HepG2 (cell line): ENCODE data around the gene ORM1. TPM values are rescaled to one million over a fixed set of nuclear protein-coding genes. Genes with fewer than 3 reads are reported as not detected.

ENCODE experiments used
- CHCHD3 ChIP-seq: sonication (generic); formaldehyde crosslinking; IDR thresholded peaks from 2 replicates; pipeline ENCODE4 v1.8.0; 2022; ENCODE audit warnings: mild to moderate bottlenecking, missing genetic modification reagents, moderate library complexity
- FOXA3 ChIP-seq: IDR thresholded peaks from 2 replicates; pipeline ENCODE4 v1.6.1; 2016; ENCODE audit warnings: missing genetic modification reagents, missing compliant biosample characterization
- KAT2B ChIP-seq: fragments of 150-350 bp; IDR thresholded peaks from 2 replicates; pipeline ENCODE4 v1.6.1; 2014; ENCODE audit warnings: low read depth, low read length, borderline replicate concordance
- KDM1A ChIP-seq: IDR thresholded peaks from 2 replicates; pipeline ENCODE4 v1.6.1; 2016; ENCODE audit warnings: missing compliant biosample characterization
- NR2F2 ChIP-seq: IDR thresholded peaks from 2 replicates; pipeline ENCODE4 v1.6.1; 2012; ENCODE audit warnings: low read depth, inconsistent platforms, borderline replicate concordance
- ONECUT2 ChIP-seq: sonication (generic); formaldehyde crosslinking; IDR thresholded peaks from 2 replicates; pipeline ENCODE4 v1.4.0; 2020; ENCODE audit warnings: missing genetic modification reagents
- PHF8 ChIP-seq: sonication (generic); formaldehyde crosslinking; IDR thresholded peaks from 2 replicates; pipeline ENCODE4 v1.5.0; 2020; ENCODE audit warnings: missing genetic modification reagents
- REPIN1 ChIP-seq: sonication (generic); formaldehyde crosslinking; IDR thresholded peaks from 2 replicates; pipeline ENCODE4 v1.8.0; 2022; ENCODE audit warnings: missing genetic modification reagents, low read depth, mild to moderate bottlenecking, borderline replicate concordance
- ZFX ChIP-seq: sonication (generic); formaldehyde crosslinking; IDR thresholded peaks from 2 replicates; pipeline ENCODE4 v1.4.0; 2020; ENCODE audit warnings: mild to moderate bottlenecking, low read depth, missing genetic modification reagents, moderate library complexity
- polyA plus RNA-seq, 8 experiments: library from polyadenylated mRNA; depleted of rRNA in 3 of 8; stranded (reverse) in 7 of 8; unstranded in 1 of 8; fragments of >200 nt; fragmentation: Illumina TruSeq in 4 of 8; extraction: Trizol in 4 of 8; gene quantifications; 2 replicates each; pipeline versions ENCODE4 v1.2.1 to v1.2.3, GENCODE V29; 2011 to 2016; ENCODE audit warnings: low read depth in 4 of 8, missing spikeins in 1 of 8, mixed read lengths in 1 of 8; ENCODE audit not compliant: insufficient read depth in 1 of 8
- total RNA-seq, 5 experiments: library from RNA; depleted of rRNA; stranded (reverse); fragments of >200 nt; fragmentation: Illumina TruSeq; extraction: Trizol; gene quantifications; 2 replicates each; pipeline ENCODE4 v1.2.3, GENCODE V29; 2016; ENCODE audit warnings: low read depth in 1 of 5
- TF ChIP-seq, protein P1 (sequence below): sonication (generic); formaldehyde crosslinking; IDR thresholded peaks from 2 replicates; pipeline ENCODE4 v1.5.0; 2020; ENCODE audit warnings: mild to moderate bottlenecking, missing genetic modification reagents, borderline replicate concordance
- TF ChIP-seq, protein P2 (sequence below): sonication (generic); formaldehyde crosslinking; IDR thresholded peaks from 2 replicates; pipeline ENCODE4 v1.9.0; 2021; ENCODE audit warnings: missing genetic modification reagents, mild to moderate bottlenecking, borderline replicate concordance
- TF ChIP-seq, protein P3 (sequence below): sonication (generic); formaldehyde crosslinking; IDR thresholded peaks from 2 replicates; pipeline ENCODE4 v1.4.0; 2020; ENCODE audit warnings: missing genetic modification reagents, borderline replicate concordance
- TF ChIP-seq, protein P4 (sequence below): sonication (generic); formaldehyde crosslinking; IDR thresholded peaks from 2 replicates; pipeline ENCODE4 v1.9.0; 2021; ENCODE audit warnings: missing genetic modification reagents, borderline replicate concordance

The ORM1 gene
- total and polyA plus RNA-seq, 2 of the 13 experiments (the other 11 are each of a cell fraction or from before 2014, with no cell fraction given) = 699 to 1,180 TPM

DNA sequence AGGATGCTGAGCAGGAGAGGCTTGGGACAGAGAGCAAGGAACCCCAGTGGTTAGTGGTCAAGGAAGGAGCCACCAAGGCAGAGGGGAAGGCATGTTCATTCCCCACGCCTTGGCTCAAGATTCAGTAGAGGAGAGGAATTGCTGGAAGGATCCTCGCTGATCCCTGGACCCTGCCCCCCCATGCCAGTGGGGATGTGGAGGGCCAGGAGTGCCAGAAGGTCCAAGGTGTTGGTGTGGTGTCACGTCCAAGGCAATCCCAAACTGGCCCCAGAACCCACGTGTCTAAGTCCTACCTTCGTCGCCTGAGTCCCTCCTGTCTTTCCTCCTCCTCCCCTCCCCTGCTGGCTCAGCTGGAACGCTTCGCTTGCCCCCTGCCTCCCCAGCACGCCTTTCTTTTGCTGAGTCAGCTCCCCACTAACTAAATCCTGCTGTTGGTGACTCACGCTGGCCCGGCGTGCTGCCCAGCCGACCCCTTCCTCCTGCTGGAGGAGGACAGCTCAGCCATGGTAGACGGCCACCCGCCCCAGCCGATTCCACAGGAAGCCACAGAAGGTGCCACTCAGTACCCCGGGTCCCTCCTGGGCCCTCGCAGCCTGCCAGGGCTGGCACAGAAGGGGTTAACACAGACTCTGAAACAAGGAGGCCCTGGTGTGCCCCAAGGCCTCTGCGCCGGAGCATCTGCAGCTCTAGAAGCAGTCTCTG lies 37.6 kb upstream of the ORM1 start (continued):
- TF ChIP-seq CHCHD3 (CRISPR knock-in tag) = no peak
- TF ChIP-seq PHF8 (CRISPR knock-in tag) = no peak
- TF ChIP-seq, protein P1, sequence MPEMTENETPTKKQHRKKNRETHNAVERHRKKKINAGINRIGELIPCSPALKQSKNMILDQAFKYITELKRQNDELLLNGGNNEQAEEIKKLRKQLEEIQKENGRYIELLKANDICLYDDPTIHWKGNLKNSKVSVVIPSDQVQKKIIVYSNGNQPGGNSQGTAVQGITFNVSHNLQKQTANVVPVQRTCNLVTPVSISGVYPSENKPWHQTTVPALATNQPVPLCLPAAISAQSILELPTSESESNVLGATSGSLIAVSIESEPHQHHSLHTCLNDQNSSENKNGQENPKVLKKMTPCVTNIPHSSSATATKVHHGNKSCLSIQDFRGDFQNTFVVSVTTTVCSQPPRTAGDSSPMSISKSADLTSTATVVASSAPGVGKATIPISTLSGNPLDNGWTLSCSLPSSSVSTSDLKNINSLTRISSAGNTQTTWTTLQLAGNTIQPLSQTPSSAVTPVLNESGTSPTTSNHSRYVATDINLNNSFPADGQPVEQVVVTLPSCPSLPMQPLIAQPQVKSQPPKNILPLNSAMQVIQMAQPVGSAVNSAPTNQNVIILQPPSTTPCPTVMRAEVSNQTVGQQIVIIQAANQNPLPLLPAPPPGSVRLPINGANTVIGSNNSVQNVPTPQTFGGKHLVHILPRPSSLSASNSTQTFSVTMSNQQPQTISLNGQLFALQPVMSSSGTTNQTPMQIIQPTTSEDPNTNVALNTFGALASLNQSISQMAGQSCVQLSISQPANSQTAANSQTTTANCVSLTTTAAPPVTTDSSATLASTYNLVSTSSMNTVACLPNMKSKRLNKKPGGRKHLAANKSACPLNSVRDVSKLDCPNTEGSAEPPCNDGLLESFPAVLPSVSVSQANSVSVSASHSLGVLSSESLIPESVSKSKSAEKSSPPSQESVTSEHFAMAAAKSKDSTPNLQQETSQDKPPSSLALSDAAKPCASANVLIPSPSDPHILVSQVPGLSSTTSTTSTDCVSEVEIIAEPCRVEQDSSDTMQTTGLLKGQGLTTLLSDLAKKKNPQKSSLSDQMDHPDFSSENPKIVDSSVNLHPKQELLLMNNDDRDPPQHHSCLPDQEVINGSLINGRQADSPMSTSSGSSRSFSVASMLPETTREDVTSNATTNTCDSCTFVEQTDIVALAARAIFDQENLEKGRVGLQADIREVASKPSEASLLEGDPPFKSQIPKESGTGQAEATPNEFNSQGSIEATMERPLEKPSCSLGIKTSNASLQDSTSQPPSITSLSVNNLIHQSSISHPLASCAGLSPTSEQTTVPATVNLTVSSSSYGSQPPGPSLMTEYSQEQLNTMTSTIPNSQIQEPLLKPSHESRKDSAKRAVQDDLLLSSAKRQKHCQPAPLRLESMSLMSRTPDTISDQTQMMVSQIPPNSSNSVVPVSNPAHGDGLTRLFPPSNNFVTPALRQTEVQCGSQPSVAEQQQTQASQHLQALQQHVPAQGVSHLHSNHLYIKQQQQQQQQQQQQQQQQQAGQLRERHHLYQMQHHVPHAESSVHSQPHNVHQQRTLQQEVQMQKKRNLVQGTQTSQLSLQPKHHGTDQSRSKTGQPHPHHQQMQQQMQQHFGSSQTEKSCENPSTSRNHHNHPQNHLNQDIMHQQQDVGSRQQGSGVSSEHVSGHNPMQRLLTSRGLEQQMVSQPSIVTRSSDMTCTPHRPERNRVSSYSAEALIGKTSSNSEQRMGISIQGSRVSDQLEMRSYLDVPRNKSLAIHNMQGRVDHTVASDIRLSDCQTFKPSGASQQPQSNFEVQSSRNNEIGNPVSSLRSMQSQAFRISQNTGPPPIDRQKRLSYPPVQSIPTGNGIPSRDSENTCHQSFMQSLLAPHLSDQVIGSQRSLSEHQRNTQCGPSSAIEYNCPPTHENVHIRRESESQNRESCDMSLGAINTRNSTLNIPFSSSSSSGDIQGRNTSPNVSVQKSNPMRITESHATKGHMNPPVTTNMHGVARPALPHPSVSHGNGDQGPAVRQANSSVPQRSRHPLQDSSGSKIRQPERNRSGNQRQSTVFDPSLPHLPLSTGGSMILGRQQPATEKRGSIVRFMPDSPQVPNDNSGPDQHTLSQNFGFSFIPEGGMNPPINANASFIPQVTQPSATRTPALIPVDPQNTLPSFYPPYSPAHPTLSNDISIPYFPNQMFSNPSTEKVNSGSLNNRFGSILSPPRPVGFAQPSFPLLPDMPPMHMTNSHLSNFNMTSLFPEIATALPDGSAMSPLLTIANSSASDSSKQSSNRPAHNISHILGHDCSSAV (CRISPR knock-in tag) = no peak
- TF ChIP-seq ONECUT2 (CRISPR knock-in tag) = no peak
- TF ChIP-seq, protein P2, sequence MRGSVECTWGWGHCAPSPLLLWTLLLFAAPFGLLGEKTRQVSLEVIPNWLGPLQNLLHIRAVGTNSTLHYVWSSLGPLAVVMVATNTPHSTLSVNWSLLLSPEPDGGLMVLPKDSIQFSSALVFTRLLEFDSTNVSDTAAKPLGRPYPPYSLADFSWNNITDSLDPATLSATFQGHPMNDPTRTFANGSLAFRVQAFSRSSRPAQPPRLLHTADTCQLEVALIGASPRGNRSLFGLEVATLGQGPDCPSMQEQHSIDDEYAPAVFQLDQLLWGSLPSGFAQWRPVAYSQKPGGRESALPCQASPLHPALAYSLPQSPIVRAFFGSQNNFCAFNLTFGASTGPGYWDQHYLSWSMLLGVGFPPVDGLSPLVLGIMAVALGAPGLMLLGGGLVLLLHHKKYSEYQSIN (CRISPR knock-in tag) = no peak
- TF ChIP-seq KAT2B = no peak
- no peak for TF ChIP-seq REPIN1 (CRISPR knock-in tag)
- TF ChIP-seq, protein P3, sequence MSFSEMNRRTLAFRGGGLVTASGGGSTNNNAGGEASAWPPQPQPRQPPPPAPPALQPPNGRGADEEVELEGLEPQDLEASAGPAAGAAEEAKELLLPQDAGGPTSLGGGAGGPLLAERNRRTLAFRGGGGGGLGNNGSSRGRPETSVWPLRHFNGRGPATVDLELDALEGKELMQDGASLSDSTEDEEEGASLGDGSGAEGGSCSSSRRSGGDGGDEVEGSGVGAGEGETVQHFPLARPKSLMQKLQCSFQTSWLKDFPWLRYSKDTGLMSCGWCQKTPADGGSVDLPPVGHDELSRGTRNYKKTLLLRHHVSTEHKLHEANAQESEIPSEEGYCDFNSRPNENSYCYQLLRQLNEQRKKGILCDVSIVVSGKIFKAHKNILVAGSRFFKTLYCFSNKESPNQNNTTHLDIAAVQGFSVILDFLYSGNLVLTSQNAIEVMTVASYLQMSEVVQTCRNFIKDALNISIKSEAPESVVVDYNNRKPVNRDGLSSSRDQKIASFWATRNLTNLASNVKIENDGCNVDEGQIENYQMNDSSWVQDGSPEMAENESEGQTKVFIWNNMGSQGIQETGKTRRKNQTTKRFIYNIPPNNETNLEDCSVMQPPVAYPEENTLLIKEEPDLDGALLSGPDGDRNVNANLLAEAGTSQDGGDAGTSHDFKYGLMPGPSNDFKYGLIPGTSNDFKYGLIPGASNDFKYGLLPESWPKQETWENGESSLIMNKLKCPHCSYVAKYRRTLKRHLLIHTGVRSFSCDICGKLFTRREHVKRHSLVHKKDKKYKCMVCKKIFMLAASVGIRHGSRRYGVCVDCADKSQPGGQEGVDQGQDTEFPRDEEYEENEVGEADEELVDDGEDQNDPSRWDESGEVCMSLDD (CRISPR knock-in tag) = no peak
- no peak for TF ChIP-seq KDM1A (CRISPR knock-in tag)
- TF ChIP-seq ZFX (CRISPR knock-in tag) = no peak
- TF ChIP-seq FOXA3 (CRISPR knock-in tag) = no peak
- TF ChIP-seq, protein P4, sequence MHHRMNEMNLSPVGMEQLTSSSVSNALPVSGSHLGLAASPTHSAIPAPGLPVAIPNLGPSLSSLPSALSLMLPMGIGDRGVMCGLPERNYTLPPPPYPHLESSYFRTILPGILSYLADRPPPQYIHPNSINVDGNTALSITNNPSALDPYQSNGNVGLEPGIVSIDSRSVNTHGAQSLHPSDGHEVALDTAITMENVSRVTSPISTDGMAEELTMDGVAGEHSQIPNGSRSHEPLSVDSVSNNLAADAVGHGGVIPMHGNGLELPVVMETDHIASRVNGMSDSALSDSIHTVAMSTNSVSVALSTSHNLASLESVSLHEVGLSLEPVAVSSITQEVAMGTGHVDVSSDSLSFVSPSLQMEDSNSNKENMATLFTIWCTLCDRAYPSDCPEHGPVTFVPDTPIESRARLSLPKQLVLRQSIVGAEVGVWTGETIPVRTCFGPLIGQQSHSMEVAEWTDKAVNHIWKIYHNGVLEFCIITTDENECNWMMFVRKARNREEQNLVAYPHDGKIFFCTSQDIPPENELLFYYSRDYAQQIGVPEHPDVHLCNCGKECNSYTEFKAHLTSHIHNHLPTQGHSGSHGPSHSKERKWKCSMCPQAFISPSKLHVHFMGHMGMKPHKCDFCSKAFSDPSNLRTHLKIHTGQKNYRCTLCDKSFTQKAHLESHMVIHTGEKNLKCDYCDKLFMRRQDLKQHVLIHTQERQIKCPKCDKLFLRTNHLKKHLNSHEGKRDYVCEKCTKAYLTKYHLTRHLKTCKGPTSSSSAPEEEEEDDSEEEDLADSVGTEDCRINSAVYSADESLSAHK (CRISPR knock-in tag) = no peak
- TF ChIP-seq NR2F2 = no peak
